Upper lobe of left lung (tissue), 6 donors: ENCODE data around the gene PPP4C. TPM values are rescaled to one million over a fixed set of nuclear protein-coding genes. Genes with fewer than 3 reads are reported as not detected.

Experiments
- ATAC-seq, 2 donors: fragments of 200-7000 bp; cut with Tn5 transposase; one replicate each; pipeline ENCODE4 v1.9.1; 2022; ENCODE audit warnings: mild to moderate bottlenecking in 2 of 2, moderate library complexity in 2 of 2; ENCODE audit not compliant: low FRiP score in 2 of 2
- DNase-seq, 2 donors: peaks; one replicate each; pipeline ENCODE4 v3.0.0-alpha.2; 2019 to 2020
- H3K27ac ChIP-seq, 4 donors: fragments of 200-600 bp; sonication (generic); one replicate each; pipeline ENCODE4 v1.5.1; 2016 to 2019
- H3K27me3 ChIP-seq, 4 donors: fragments of 200-600 bp; sonication (generic); one replicate each; pipeline ENCODE4 v1.5.1; 2017 to 2019
- H3K36me3 ChIP-seq, 4 donors: fragments of 200-600 bp; sonication (generic); one replicate each; pipeline ENCODE4 v1.5.1; 2016 to 2019
- H3K4me1 ChIP-seq, 4 donors: fragments of 200-600 bp; sonication (generic); one replicate each; pipeline ENCODE4 v1.5.1; 2018 to 2019
- H3K4me3 ChIP-seq, 4 donors: fragments of 200-600 bp; sonication (generic); one replicate each; pipeline ENCODE4 v1.5.1; 2017 to 2019; ENCODE audit warnings: mild to moderate bottlenecking in 2 of 4, moderate library complexity in 1 of 4
- H3K9me3 ChIP-seq, 4 donors: fragments of 200-600 bp; sonication (generic); one replicate each; pipeline ENCODE4 v1.5.1; 2018 to 2019
- CTCF ChIP-seq, 6 experiments: fragments of 450-650 bp in 4 of 6; fragments of 200-600 bp in 2 of 6; sonication (generic) in 2 of 6; IDR thresholded peaks; one replicate each; pipeline ENCODE4 v1.5.1; 2016 to 2019; ENCODE audit warnings: antibody characterized with exemption in 6 of 6
- EP300 ChIP-seq, 4 donors: sonication (generic); formaldehyde crosslinking; IDR thresholded peaks; one replicate each; pipeline ENCODE4 v1.5.1; 2017; ENCODE audit warnings: antibody characterized with exemption in 4 of 4, control low read depth in 2 of 4
- POLR2A ChIP-seq, 4 donors: fragments of 450-650 bp; IDR thresholded peaks; one replicate each; pipeline ENCODE4 v1.5.1; 2016 to 2017; ENCODE audit warnings: antibody characterized with exemption in 4 of 4, mild to moderate bottlenecking in 2 of 4
- POLR2AphosphoS5 ChIP-seq, 2 donors: sonication (generic); formaldehyde crosslinking; IDR thresholded peaks; one replicate each; pipeline ENCODE4 v1.5.1; 2017; ENCODE audit warnings: antibody characterized with exemption in 2 of 2
- WGBS, 2 donors: methylation state at CpG; one replicate each; pipeline ENCODE4 v1.1.5; 2017 to 2018; 5-methylcytosine and 5-hydroxymethylcytosine counted together
- total RNA-seq, 6 donors: library from RNA; depleted of rRNA in 4 of 6; stranded (reverse); fragments of >200 nt in 4 of 6; gene quantifications; one replicate each; pipeline versions ENCODE4 v1.1.0 to v1.2.1, GENCODE V29; 2016 to 2021
- donor health status: DM: no; HTN: no; CAD: no; lungs with moderate emphysema.
- donor health status: DM: no; HTN: yes; CAD: no; lungs with severe emphysema.

PPP4C gene
- total RNA-seq, 6 donors from 2014 or later, result 44.4 to 99.4 (median 80.0) TPM

GRCh38 chr16:30054451-30054850, 21.3 kb upstream of the PPP4C start:
- Histone ChIP-seq H3K36me3 (no peaks in the 10 kb centered on the region), H3K9me3 (no peaks in the 10 kb centered on the region), H3K4me1 (peaks cover 9 to 21% (median 17%) of the 10 kb centered on the region in 4 donors), H3K27me3 (no peaks in the 10 kb centered on the region), H3K27ac (no peak overlapping the region), H3K4me3 (no peak overlapping the region)
- WGBS, 2 donors, result 84 to 91% methylated on average over 8 of the region's 8 CpGs
- TF ChIP-seq POLR2AphosphoS5 (IDR thresholded peaks at IDR 0.05) (no peak), EP300 (IDR thresholded peaks at IDR 0.05) (no peak), POLR2A (IDR thresholded peaks at IDR 0.05) (no peak), CTCF (IDR thresholded peaks at IDR 0.05) (no peak)
- no peak for DNase-seq
- ATAC-seq, result no peak

GRCh38 chr16:30054959-30055553, 20.7 kb upstream of the PPP4C start:
- Histone ChIP-seq H3K4me1 (peaks cover 9 to 21% (median 17%) of the 10 kb centered on the region in 4 donors), H3K4me3 (no peak overlapping the region), H3K9me3 (no peaks in the 10 kb centered on the region), H3K27ac (no peak overlapping the region), H3K27me3 (no peaks in the 10 kb centered on the region), H3K36me3 (no peaks in the 10 kb centered on the region)
- 42 to 50% methylated on average over 10 of the region's 10 CpGs for WGBS, 2 donors
- DNase-seq (peak in 1 of 2 donors; percentile 65), ATAC-seq (peak in 1 of 2 donors; percentile 52)
- TF ChIP-seq CTCF (IDR thresholded peaks at IDR 0.05) (peak in 2 of 6 experiments; percentile 14 to 31), EP300 (IDR thresholded peaks at IDR 0.05) (no peak)

- Histone ChIP-seq H3K27ac (no peak overlapping the region), H3K36me3 (no peaks in the 10 kb centered on the region), H3K4me3 (no peak overlapping the region), H3K9me3 (no peaks in the 10 kb centered on the region), H3K27me3 (no peaks in the 10 kb centered on the region), H3K4me1 (peaks cover 9 to 17% (median 11%) of the 10 kb centered on the region in 4 donors)
- ATAC-seq, result no peak
- no peak for DNase-seq
- no peak for TF ChIP-seq EP300 (IDR thresholded peaks at IDR 0.05)
- TF ChIP-seq POLR2AphosphoS5 (IDR thresholded peaks at IDR 0.05), result no peak
- no peak for TF ChIP-seq POLR2A (IDR thresholded peaks at IDR 0.05)
- TF ChIP-seq CTCF (IDR thresholded peaks at IDR 0.05), result no peak
- WGBS, 2 donors, result 71 to 83% methylated on average over 4 of the region's 4 CpGs
These were observed 15.4 kb upstream of the PPP4C start for GRCh38 chr16:30060346-30060745.

DNA sequence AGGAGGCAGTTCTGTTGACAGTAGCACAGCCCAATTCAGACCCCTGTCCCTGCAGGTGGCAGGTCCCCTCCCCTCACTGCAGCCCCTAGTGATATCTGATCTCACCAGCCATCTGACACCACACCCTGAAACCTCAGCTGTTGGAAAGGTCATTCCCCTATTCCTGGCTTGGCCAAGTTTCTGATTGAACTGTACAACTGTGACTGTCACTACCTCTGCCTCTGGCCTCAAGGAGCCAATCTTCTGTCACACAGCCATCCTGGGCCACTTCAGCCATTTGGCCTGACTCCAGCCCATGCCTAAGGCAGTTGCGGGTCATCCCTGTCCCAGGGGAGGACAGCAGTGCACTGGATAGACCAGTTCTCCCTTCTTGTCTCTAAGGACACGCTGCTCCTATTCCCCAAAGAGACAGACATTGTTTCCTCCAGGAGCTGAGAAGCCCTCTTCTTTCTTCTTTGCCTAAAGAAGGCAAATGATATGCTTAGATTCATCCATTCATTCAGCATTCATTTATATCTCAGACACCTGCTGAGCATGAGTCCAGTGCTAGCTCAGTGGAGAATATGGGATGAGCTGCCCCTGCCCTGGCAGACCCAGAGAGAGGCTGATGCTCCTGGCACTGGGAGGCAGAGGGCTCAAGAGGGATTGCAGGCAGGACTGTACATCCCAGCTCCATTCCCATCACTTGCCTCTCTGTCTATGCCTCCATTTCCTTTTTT, 14.8 kb upstream of the PPP4C start:
- no peak overlapping the region for H3K4me3 ChIP-seq
- H3K36me3 ChIP-seq, result no peaks in the 10 kb centered on the region
- H3K9me3 ChIP-seq, result no peaks in the 10 kb centered on the region
- 53 to 69% methylated on average over 2 of the region's 2 CpGs for WGBS, 2 donors
- no peak for ATAC-seq
- H3K4me1 ChIP-seq, result peaks cover 9 to 17% (median 11%) of the 10 kb centered on the region in 4 donors
- no peaks in the 10 kb centered on the region for H3K27me3 ChIP-seq
- no peak for DNase-seq
- H3K27ac ChIP-seq, result no peak overlapping the region
- TF ChIP-seq POLR2A (IDR thresholded peaks at IDR 0.05), result no peak
- no peak for TF ChIP-seq POLR2AphosphoS5 (IDR thresholded peaks at IDR 0.05)
- no peak for TF ChIP-seq EP300 (IDR thresholded peaks at IDR 0.05)
- TF ChIP-seq CTCF (IDR thresholded peaks at IDR 0.05), result no peak
